Thoracic aorta (tissue), 2 donors: Measurements from ENCODE around the gene TMX2. TPM values are rescaled to one million over a fixed set of nuclear protein-coding genes. Genes with fewer than 3 reads are reported as not detected.
"Not testable (repeated sequence)": the region's sequence is repeated elsewhere in the genome, so short reads cannot be mapped to it uniquely, and the experiment has no call there.

Source experiments
- ATAC-seq: fragments of 150-250 bp; one replicate; pipeline ENCODE4 v1.8.0; 2017; ENCODE audit warnings: low read depth; ENCODE audit not compliant: insufficient number of reproducible peaks, low FRiP score
- DNase-seq: peaks from one replicate; pipeline ENCODE4 v3.0.0-alpha.2; 2020; ENCODE audit warnings: low spot score
- H3K27ac ChIP-seq, 2 donors: fragments of 200-600 bp; sonication (generic); 1 replicate in 1 of 2; 2 replicates in 1 of 2; pipeline ENCODE4 v1.5.1; 2016; ENCODE audit warnings: mild to moderate bottlenecking in 2 of 2, moderate library complexity in 2 of 2
- H3K27me3 ChIP-seq: fragments of 200-600 bp; sonication (generic); replicated peaks from 2 replicates; pipeline ENCODE4 v1.6.0; 2016; ENCODE audit warnings: mild to moderate bottlenecking; ENCODE audit not compliant: insufficient read depth
- H3K36me3 ChIP-seq: fragments of 200-600 bp; sonication (generic); one replicate; pipeline ENCODE4 v1.5.1; 2016
- H3K4me1 ChIP-seq, 2 donors: fragments of 200-600 bp; sonication (generic); 1 replicate in 1 of 2; 2 replicates in 1 of 2; pipeline versions ENCODE4 v1.5.1 to v1.6.0; 2016; ENCODE audit warnings: low read depth in 2 of 2, mild to moderate bottlenecking in 1 of 2; ENCODE audit not compliant: control insufficient read depth in 1 of 2
- H3K4me3 ChIP-seq: fragments of 200-600 bp; sonication (generic); 2 replicates; pipeline ENCODE4 v1.5.1; 2016; ENCODE audit warnings: mild to moderate bottlenecking
- H3K9me3 ChIP-seq: fragments of 200-600 bp; sonication (generic); 2 replicates; pipeline ENCODE4 v1.5.1; 2016
- total RNA-seq, 2 donors: library from RNA; depleted of rRNA; stranded (reverse); fragments of >200 nt; gene quantifications; one replicate each; pipeline versions ENCODE4 v1.1.0 to v1.2.3, GENCODE V29; 2016
- TF ChIP-seq, protein P1 (sequence below): fragments of 200-600 bp; sonication (generic); IDR thresholded peaks from one replicate; pipeline ENCODE4 v1.5.1; 2019; ENCODE audit warnings: antibody characterized with exemption

TMX2 gene
- total RNA-seq, 2 donors from 2014 or later = 47.4 to 57.2 TPM

DNA sequence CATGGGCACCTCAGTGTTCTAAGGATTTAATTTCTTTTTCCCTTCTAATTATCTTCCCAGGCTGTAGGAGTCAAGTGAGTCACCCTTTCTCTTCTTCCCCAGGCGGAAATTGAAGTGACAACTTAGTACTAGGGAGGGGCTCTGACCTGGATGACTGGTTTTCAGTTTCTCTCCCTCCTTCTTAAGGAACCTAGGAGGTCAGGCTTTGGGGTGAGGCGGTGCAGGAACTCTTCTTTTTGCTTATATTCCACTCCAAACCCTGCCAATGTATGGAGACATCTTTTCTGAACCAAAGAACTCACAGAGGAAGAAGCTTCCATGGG lies 31.9 kb upstream of the TMX2 start:
- Histone ChIP-seq H3K27ac (no peak overlapping the region), H3K4me1 (peaks cover 4 to 18% of the 10 kb centered on the region in 2 donors), H3K27me3 (no peaks in the 10 kb centered on the region), H3K36me3 (peaks cover 4% of the 10 kb centered on the region), H3K4me3 (no peak overlapping the region), H3K9me3 (no peaks in the 10 kb centered on the region)
- TF ChIP-seq, protein P1, sequence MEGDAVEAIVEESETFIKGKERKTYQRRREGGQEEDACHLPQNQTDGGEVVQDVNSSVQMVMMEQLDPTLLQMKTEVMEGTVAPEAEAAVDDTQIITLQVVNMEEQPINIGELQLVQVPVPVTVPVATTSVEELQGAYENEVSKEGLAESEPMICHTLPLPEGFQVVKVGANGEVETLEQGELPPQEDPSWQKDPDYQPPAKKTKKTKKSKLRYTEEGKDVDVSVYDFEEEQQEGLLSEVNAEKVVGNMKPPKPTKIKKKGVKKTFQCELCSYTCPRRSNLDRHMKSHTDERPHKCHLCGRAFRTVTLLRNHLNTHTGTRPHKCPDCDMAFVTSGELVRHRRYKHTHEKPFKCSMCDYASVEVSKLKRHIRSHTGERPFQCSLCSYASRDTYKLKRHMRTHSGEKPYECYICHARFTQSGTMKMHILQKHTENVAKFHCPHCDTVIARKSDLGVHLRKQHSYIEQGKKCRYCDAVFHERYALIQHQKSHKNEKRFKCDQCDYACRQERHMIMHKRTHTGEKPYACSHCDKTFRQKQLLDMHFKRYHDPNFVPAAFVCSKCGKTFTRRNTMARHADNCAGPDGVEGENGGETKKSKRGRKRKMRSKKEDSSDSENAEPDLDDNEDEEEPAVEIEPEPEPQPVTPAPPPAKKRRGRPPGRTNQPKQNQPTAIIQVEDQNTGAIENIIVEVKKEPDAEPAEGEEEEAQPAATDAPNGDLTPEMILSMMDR = no peak
- ATAC-seq (no peak), DNase-seq (no peak)

DNA sequence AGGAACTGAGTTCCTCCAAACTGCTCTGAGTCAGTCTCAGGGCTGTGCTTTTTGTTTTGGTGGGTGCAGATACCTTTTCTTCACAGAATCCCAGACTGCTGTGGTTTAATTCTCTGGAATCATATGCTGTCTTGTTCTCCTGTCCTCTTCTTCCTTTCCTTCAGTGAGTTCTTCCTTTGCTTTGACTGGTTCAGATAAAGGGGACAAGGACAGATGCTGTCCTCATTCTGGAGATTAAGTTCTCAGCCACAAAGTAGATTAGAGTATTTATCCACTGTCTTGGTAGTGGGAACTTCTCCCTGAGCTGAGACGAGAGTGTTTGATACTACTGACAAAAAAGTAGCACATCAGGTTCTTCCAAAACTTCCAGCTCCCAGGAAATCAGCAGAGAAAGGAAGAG lies 31.2 kb upstream of the TMX2 start:
- DNase-seq (no peak), ATAC-seq (no peak)
- H3K36me3 ChIP-seq = peaks cover 8% of the 10 kb centered on the region
- no peaks in the 10 kb centered on the region for H3K27me3 ChIP-seq
- H3K4me3 ChIP-seq = no peak overlapping the region
- no peak overlapping the region for H3K27ac ChIP-seq
- peaks cover 4 to 15% of the 10 kb centered on the region in 2 donors for H3K4me1 ChIP-seq
- no peaks in the 10 kb centered on the region for H3K9me3 ChIP-seq
- TF ChIP-seq, protein P1 = no peak

DNA sequence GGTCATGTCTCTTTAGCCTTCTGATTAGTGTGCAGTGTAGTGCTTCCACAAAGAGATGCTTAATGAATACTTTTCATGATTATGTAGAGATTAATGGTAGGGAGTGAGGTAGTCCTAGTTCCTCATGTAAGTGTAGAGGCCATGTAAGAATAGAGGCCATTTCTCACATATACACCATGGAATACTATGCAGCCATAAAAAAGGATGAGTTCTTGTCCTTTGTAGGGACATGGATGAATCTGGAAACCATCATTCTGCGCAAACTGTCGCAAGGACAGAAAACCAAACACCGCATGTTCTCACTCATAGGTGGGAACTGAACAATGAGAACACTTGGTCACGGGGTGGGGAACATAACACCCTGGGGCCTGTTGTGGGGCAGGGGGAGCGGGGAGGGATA lies 21.9 kb upstream of the TMX2 start:
- not testable (repeated sequence) for DNase-seq, H3K9me3 ChIP-seq, H3K27me3 ChIP-seq, H3K4me3 ChIP-seq, H3K27ac ChIP-seq, ATAC-seq, H3K4me1 ChIP-seq
- H3K36me3 ChIP-seq = peaks cover 70% of the 10 kb centered on the region

DNA sequence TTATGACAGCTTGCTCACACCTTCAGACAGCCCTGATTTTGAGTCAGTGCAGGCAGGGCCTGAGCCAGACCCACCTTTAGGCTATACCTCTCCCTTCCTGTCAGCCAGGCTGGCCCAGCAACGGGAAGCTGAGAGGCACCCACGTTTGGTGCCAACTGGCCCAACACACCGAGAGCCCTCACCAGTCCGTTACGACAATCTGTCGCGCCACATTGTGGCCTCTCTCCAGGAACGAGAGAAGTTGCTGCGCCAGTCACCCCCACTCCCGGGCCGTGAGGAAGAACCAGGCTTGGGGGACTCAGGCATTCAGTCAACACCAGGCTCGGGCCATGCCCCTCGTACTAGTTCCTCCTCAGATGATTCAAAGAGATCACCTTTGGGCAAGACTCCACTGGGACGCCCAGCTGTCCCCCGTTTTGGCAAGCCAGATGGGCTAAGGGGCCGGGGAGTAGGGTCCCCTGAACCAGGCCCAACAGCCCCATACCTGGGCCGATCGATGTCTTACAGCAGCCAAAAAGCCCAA lies 13.5 kb upstream of the TMX2 start:
- Histone ChIP-seq H3K36me3 (peaks cover 71% of the 10 kb centered on the region), H3K27me3 (no peaks in the 10 kb centered on the region), H3K4me3 (no peak overlapping the region), H3K4me1 (peaks cover 9 to 10% of the 10 kb centered on the region in 2 donors), H3K9me3 (no peaks in the 10 kb centered on the region), H3K27ac (no peak overlapping the region)
- TF ChIP-seq, protein P1 = no peak
- ATAC-seq = no peak
- no peak for DNase-seq

DNA sequence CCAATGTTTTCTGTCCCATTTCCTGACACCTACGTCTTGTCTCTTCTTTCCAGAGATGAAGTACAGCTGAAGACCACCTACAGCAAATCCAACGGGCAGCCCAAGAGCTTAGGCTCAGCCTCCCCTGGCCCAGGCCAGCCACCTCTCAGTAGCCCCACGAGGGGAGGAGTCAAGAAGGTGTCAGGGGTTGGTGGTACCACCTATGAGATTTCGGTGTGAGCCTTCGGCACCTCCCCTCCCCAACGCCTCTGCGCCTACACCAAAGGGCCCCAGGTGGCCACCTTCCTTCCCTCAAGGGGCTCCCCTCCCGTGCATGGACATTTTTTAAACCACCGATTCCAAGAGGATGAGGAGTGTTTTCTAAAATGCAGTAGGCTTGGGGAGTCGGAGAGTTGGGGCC lies 12.6 kb upstream of the TMX2 start:
- Histone ChIP-seq H3K36me3 (peaks cover 68% of the 10 kb centered on the region), H3K27ac (no peak overlapping the region), H3K4me3 (no peak overlapping the region), H3K27me3 (no peaks in the 10 kb centered on the region), H3K9me3 (no peaks in the 10 kb centered on the region), H3K4me1 (peaks cover 10 to 11% of the 10 kb centered on the region in 2 donors)
- DNase-seq (no peak), ATAC-seq (no peak)
- TF ChIP-seq, protein P1 = no peak

DNA sequence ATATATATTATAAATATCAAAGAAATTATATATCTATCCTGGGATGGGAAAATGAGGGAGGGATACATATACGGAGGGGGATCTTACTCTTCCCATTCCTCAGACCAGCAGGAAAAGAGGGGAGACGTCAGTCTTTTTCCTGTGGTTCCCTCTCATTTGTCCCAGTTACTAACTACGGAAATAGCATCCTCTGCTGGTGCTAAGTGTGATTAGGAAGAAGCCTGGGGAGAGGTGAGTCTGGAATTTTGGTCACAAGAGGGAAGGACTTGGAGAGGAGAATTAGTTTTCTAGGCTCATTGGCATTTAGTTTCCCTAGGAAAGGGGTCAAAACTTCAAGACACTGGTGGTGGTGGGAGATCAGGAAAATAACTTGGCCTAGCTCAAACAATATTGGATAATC lies 12.0 kb upstream of the TMX2 start:
- Histone ChIP-seq H3K9me3 (no peaks in the 10 kb centered on the region), H3K36me3 (peaks cover 63% of the 10 kb centered on the region), H3K27me3 (no peaks in the 10 kb centered on the region), H3K4me3 (no peak overlapping the region), H3K27ac (no peak overlapping the region), H3K4me1 (peaks cover 10 to 11% of the 10 kb centered on the region in 2 donors)
- DNase-seq (no peak), ATAC-seq (no peak)
- TF ChIP-seq, protein P1 = no peak
